Fibroblast of skin of back (primary cell): ENCODE results near the gene ARID3A. TPM values are rescaled to one million over a fixed set of nuclear protein-coding genes. Genes with fewer than 3 reads are reported as not detected.
"Not testable (repeated sequence)": the region's sequence is repeated elsewhere in the genome, so short reads cannot be mapped to it uniquely, and the experiment has no call there.

Experiments
- DNase-seq: peaks from one replicate; pipeline ENCODE4 v3.0.0-alpha.2; 2013
- polyA plus RNA-seq, 2 experiments: library from polyadenylated mRNA; unstranded; fragments of 120-200 nt; gene quantifications; one replicate each; pipeline ENCODE4 v1.2.1, GENCODE V29; 2013; ENCODE audit not compliant: insufficient read length in 2 of 2

ARID3A gene, protein sequence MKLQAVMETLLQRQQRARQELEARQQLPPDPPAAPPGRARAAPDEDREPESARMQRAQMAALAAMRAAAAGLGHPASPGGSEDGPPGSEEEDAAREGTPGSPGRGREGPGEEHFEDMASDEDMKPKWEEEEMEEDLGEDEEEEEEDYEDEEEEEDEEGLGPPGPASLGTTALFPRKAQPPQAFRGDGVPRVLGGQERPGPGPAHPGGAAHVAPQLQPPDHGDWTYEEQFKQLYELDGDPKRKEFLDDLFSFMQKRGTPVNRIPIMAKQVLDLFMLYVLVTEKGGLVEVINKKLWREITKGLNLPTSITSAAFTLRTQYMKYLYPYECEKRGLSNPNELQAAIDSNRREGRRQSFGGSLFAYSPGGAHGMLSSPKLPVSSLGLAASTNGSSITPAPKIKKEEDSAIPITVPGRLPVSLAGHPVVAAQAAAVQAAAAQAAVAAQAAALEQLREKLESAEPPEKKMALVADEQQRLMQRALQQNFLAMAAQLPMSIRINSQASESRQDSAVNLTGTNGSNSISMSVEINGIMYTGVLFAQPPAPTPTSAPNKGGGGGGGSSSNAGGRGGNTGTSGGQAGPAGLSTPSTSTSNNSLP
- polyA plus RNA-seq (2013, experiment 1 of 2; ENCODE audit: insufficient read length): 12.5 TPM
- 9.4 TPM for polyA plus RNA-seq (2013, experiment 2 of 2; ENCODE audit: insufficient read length)

DNA sequence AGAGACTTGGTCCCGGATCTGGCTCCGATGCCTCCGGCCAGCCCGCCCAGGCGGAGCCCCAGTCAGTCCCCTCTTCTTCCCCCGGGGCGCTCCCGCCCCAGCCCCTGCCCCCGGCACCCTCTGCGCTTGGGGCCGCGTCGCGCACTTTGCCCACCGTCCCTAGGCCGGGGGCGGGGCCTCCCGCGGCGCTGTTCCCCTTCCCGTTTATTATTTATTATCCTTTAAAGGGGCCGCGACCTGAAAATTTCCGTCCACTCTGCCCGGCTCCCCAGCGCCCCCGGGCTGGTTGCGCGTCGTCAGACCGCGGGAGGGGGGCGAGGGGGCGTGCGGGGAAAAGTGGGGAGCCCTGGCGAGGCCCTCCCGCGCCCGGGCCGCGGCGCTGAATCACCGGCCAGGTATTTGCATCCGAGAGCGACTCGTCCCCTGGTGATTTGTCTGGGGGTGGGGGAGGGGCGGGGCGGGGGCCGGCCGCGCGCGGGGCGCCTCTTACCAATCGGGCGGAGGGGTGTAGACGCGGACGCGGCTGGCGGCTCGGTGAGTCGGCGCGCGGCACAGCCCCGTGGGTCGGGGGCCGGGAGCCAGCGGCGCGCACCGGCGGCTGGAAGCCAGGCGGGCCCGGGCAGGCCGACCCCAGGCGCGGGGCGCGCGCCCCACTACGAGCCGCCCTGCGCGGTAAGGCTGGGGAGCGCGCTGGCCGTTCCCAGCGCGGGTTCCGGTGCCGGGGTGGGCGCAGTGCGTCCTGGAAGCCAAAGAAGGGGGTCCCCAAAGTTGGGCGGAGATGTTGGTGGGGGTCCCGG, at the start of gene ARID3A:
ARID3A (plus strand) TSS at position 510 of the 797 bp plus-strand sequence. CDS start 3,494 bp downstream, outside the sequence.
- peak; percentile 83 for DNase-seq

DNA sequence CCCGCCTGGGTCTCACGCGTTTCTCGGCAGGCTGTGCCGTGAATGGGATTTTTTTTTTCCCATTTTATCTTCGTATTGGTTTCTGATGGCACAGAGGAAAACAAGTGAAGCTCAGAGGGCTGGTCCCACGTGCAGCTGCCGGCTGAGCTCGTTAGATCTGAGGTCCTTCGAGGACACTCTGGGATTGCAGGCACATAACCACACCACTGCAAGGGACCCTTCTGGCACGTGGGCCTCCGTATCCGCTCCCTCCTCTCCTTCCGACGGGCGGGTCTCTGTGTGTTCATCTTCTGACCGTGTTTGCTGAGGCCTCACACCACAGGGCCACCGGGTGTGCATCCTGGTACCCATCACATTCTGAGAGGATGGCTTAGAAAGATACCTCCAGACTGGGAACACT, 49.7 kb upstream of the ARID3A start:
- no peak for DNase-seq

GRCh38 chr19:876780-877314, 49.0 kb upstream of the ARID3A start:
- no peak for DNase-seq

DNA sequence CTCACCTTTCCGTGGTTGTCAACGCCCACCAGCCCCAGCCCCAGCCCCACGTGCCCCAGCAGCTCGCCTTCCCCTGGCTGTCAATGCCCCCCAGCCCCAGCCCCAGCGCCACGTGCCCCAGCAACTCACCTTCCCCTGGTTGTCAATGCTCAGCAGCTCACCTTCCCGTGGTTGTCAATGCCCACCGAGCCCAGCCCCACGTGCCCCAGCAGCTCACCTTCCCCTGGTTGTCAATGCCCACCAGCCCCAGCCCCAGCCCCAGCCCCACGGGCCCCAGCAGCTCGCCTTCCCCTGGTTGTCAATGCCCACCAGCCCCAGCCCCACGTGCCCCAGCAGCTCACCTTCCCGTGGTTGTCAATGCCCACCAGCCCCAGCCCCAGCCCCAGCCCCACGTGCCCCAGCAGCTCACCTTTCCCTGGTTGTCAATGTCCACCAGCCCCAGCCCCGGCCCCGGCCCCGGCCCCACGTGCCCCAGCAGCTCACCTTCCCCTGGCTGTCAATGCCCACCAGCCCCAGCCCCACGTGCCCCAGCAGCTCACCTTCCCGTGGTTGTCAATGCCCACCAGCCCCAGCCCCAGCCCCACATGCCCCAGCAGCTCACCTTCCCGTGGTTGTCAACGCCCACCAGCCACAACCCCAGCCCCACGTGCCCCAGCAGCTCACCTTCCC, 47.7 kb upstream of the ARID3A start:
- not testable (repeated sequence) for DNase-seq

DNA sequence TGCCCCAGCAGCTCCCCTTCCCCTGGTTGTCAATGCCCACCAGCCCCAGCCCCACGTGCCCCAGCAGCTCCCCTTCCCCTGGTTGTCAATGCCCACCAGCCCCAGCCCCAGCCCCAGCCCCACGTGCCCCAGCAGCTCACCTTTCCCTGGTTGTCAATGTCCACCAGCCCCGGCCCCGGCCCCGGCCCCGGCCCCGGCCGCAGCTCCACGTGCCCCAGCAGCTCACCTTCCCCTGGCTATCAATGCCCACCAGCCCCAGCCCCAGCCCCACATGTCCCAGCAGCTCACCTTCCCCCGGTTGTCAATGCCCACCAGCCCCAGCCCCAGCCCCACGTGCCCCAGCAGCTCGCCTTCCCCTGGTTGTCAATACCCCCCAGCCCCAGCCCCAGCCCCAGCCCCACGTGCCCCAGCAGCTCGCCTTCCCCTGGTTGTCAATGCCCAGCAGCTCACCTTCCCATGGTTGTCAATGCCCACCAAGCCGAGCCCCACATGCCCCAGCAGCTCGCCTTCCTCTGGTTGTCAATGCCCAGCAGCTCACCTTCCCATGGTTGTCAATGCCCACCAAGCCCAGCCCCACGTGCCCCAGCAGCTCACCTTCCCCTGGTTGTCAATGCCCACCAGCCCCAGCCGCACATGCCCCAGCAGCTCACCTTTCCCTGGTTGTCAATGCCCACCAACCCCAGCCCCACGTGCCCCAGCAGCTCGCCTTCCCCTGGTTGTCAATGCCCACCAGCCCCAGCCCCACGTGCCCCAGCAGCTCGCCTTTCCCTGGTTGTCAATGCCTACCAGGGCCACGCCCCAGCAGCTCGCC, 46.9 kb upstream of the ARID3A start:
- DNase-seq: not testable (repeated sequence)

GRCh38 chr19:879711-880438, 46.0 kb upstream of the ARID3A start:
- no peak for DNase-seq

DNA sequence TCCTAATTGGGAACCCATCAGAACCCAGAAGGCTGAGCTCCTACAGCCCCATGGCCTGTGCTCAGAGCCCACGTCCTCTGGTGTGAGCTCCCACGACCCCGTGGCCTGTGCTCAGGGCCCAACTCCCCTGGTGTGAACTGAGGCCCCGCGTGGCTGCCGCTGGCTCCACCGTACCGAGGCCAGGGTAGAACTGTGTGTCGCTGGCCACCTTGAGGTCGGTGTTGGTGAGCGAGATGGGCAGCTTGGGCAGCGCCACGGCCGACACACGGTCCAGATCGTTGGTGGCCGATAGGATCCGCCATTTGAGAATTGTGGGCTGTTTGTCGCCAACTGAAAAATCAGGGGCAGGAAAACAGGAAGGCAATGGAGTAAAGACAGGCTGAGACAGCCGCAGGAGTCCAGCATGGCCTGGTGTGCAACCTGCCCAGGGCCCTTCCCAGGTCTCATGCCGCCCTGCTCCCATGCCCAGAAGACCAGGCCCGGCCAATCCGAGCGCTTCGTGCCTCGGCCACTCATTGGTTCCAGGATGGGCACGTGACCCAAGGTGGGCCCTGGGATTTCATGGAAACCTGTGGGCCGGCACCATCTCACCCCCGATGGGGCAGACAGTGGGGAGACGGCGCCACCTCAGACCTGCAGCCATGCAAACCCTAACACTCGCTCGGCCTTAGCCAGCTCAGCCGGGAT, 44.3 kb upstream of the ARID3A start:
- no peak for DNase-seq

- DNase-seq: no peak
These were observed 42.9 kb upstream of the ARID3A start for GRCh38 chr19:882871-883497.

GRCh38 chr19:883661-884211, 42.1 kb upstream of the ARID3A start:
- no peak for DNase-seq

GRCh38 chr19:884420-885211, 41.2 kb upstream of the ARID3A start:
- DNase-seq: no peak

DNA sequence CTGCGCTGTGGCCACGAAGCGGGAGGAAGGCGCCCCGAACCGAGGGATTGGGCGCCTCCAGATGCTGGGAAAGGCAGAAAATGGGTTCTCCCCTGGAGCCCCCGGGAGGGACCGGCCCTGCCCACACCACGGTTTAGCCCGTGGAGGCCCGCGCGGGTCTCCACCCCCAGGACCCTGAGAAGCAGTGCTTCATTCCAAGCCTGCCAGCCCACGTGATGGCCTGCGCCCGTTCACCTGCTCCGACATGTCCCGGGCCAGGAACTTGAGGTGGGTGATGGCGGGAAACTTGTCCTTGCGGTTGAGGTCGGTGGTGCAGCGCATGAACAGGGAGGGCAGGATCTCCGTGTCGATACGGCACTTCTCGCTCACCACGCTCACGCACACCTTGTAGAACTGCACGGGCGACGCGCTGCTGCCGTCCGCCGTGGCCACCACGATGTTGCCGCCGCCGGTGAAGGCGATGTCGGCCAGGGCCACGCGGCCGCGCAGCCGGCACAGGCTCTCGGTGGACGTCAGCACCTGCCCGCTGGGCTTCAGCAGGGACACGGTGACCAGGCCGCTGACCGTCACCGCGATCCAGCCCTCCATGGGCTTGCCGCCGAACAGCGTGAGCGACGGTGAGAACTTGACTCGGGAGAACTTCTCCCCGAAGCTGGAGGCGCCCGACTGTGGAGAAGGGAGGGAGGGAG, 40.2 kb upstream of the ARID3A start:
- DNase-seq: no peak

DNA sequence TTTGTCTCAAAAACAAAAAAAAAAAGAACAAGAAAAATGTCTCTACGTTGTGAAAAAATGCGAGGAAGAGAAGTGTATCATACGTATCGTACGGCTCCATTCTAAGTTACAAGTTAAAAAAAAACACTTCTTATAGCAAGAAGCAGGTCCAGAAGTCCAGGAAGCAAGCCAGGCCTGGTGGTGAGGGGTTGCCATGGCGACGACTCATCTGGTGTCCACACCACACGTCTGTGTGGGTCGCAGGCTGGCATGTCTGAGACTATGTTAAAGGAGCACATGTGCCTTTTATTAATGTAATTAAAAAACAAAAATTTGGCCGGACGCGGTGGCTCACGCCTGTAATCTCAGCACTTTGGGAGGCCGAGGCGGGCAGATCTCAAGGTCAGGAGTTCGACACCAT, 38.8 kb upstream of the ARID3A start:
- peak; percentile 71 for DNase-seq

- no peak for DNase-seq
These were observed 38.2 kb upstream of the ARID3A start for GRCh38 chr19:887599-887998.

DNA sequence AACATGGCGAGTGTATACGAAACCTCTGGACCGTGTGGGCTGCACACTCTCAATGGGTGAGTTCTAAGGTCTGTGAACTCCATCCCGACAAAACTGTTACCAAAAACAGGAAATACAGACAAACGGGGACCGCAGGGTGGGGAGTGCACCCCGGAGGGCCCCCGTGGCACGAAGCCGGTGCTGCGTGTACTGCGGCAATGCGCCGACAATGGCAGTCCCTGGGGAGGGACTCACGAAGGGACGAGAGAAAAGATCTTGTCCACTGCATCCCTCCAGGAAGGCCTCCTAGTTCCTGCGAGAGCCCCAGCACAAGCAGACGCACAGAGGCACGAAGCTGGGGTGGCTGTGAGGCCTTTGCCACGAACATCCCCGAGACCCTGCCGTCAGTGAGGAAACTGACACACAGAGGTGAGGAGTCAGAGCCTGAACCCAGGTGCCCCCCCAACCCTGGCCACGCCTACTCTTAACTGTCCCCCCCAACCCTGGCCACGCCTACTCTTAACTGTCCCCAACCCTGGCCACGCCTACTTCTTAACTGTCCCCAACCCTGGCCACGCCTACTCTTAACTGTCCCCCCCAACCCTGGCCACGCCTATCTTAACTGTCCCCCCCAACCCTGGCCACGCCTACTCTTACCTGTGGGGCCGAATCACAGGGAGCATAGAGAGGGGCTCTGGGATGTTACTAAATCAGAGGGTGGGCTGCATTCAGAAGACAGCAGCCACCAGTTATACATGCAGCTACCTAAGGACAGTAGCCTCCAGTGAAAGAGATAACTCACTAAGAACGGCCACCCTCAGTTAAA, 37.1 kb upstream of the ARID3A start:
- no peak for DNase-seq

- no peak for DNase-seq
These were observed 36.1 kb upstream of the ARID3A start for GRCh38 chr19:889662-890295.

GRCh38 chr19:890831-891230, 35.0 kb upstream of the ARID3A start:
- no peak for DNase-seq
